Stimulated activated CD8-positive, alpha-beta memory T cell treated with anti-CD3 and anti-CD28 coated beads, Interleukin-12 subunit alpha, Interleukin-12 subunit beta, amount 100 ng/mL, for 1 hour (primary cell): ENCODE measurements around the gene HOGA1.
A peak's percentile ranks its signal among the peaks of the same experiment; 100 is the strongest.
"Not testable (repeated sequence)": the region's sequence is repeated elsewhere in the genome, so short reads cannot be mapped to it uniquely, and the experiment has no call there.

Experiments
- DNase-seq: peaks from one replicate; pipeline ENCODE4 v3.0.0-alpha.2; 2020; ENCODE audit warnings: low read depth

The HOGA1 gene

GRCh38 chr10:97555541-97555940 is 28.6 kb upstream of the HOGA1 start:
- DNase-seq: not testable (repeated sequence)

GRCh38 chr10:97560731-97561381 is 23.3 kb upstream of the HOGA1 start:
- DNase-seq: not testable (repeated sequence)

- DNase-seq: not testable (repeated sequence)
Measured at GRCh38 chr10:97561386-97562077, 22.7 kb upstream of the HOGA1 start.

- DNase-seq: not testable (repeated sequence)
Measured at GRCh38 chr10:97562329-97562728, 21.9 kb upstream of the HOGA1 start.

- no peak for DNase-seq
Measured at GRCh38 chr10:97563337-97563736, 20.9 kb upstream of the HOGA1 start.

GRCh38 chr10:97564776-97565175 is 19.4 kb upstream of the HOGA1 start:
- no peak for DNase-seq

- no peak for DNase-seq
Measured at GRCh38 chr10:97566336-97566996, 17.7 kb upstream of the HOGA1 start.

- DNase-seq: no peak
Measured at GRCh38 chr10:97567891-97568290, 16.3 kb upstream of the HOGA1 start.

GRCh38 chr10:97570146-97570788 is 13.9 kb upstream of the HOGA1 start:
- no peak for DNase-seq

- DNase-seq: no peak
Measured at GRCh38 chr10:97570789-97571471, 13.3 kb upstream of the HOGA1 start.

- no peak for DNase-seq
Measured at GRCh38 chr10:97571622-97572021, 12.6 kb upstream of the HOGA1 start.

- DNase-seq: peak; percentile 18
Measured at GRCh38 chr10:97572214-97572989, 11.8 kb upstream of the HOGA1 start, which contains the start of gene ANKRD2. Gene ANKRD2 (plus strand): TSS chr10:97572779. CDS start chr10:97572789, 10 bp downstream.

GRCh38 chr10:97573021-97573420 is 11.2 kb upstream of the HOGA1 start:
- DNase-seq: no peak

- no peak for DNase-seq
Measured at GRCh38 chr10:97573672-97574071, 10.5 kb upstream of the HOGA1 start.

GRCh38 chr10:97574374-97575126 is 9.6 kb upstream of the HOGA1 start:
- DNase-seq: no peak

- no peak for DNase-seq
Measured at GRCh38 chr10:97575127-97575668, 9.0 kb upstream of the HOGA1 start.

GRCh38 chr10:97576487-97576886 is 7.7 kb upstream of the HOGA1 start:
- not testable (repeated sequence) for DNase-seq

- DNase-seq: no peak
Measured at GRCh38 chr10:97577701-97578100, 6.5 kb upstream of the HOGA1 start.

- DNase-seq: no peak
Measured at GRCh38 chr10:97578171-97578844, 5.9 kb upstream of the HOGA1 start.
